SK-N-SH (cell line): ENCODE data around the gene ZNF462.

Source experiments
- EP300 ChIP-seq, 2 experiments: IDR thresholded peaks; 2 replicates each; pipeline versions ENCODE4 v1.4.0 to v1.6.1; 2012; ENCODE audit warnings: borderline replicate concordance in 1 of 2, low read depth in 1 of 2, low read length in 1 of 2
- FOXM1 ChIP-seq: IDR thresholded peaks from 2 replicates; pipeline ENCODE4 v1.4.0; 2012; ENCODE audit warnings: low read depth, mild to moderate bottlenecking
- POLR2AphosphoS5 ChIP-seq: IDR thresholded peaks from 2 replicates; pipeline ENCODE4 v1.6.1; 2012; ENCODE audit warnings: low read depth, low read length
- SMC3 ChIP-seq: IDR thresholded peaks from 2 replicates; pipeline ENCODE4 v1.6.1; 2012; ENCODE audit warnings: low read depth, low read length, improper control_type of control experiment
- TEAD4 ChIP-seq: IDR thresholded peaks from 2 replicates; pipeline ENCODE4 v1.4.0; 2012; ENCODE audit warnings: mild to moderate bottlenecking, borderline replicate concordance; ENCODE audit not compliant: insufficient read depth
- YY1 ChIP-seq: IDR thresholded peaks from 2 replicates; pipeline ENCODE4 v1.4.0; 2012; ENCODE audit warnings: low read depth, mild to moderate bottlenecking
- TF ChIP-seq, protein P1 (sequence below): IDR thresholded peaks from 2 replicates; pipeline ENCODE4 v1.4.0; 2012; ENCODE audit warnings: low read depth
- TF ChIP-seq, protein P2 (sequence below): fragments of 150-350 bp; IDR thresholded peaks from 2 replicates; pipeline ENCODE4 v1.6.1; 2017; ENCODE audit warnings: antibody characterized with exemption, low read length, low read depth, borderline replicate concordance
- TF ChIP-seq, protein P3 (sequence below): fragments of 200-600 bp; sonication (generic); IDR thresholded peaks from 2 replicates; pipeline ENCODE4 v1.6.1; 2017; ENCODE audit warnings: antibody characterized with exemption, mild to moderate bottlenecking, moderate library complexity
- TF ChIP-seq, protein P4 (sequence below): IDR thresholded peaks from 2 replicates; pipeline ENCODE4 v1.6.1; 2012; ENCODE audit warnings: mild to moderate bottlenecking, low read depth, low read length, moderate library complexity

DNA sequence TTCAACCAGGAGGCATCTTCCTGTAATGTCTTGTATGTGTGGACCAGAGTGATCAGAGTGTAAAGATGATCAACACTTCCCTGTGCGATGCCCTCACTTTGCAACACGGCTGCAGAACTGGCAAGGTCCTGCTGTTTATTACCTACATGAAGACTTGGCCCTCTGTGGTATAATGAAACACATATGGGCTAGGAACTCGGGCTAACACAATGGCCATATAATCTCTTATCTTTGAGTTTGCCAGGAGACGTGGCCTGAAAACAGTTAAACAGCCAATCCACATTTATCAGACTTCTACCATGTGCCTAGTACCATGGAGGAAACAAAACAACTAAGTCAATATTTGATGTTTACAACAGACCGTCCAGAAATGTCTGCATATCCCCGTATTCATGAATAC, 145.5 kb downstream of the ZNF462 start:
- no peak for TF ChIP-seq EP300 (IDR thresholded peaks at IDR 0.05; ENCODE audit: borderline replicate concordance in 1 of 2, low read depth in 1 of 2, low read length in 1 of 2)
- TF ChIP-seq, protein P1, sequence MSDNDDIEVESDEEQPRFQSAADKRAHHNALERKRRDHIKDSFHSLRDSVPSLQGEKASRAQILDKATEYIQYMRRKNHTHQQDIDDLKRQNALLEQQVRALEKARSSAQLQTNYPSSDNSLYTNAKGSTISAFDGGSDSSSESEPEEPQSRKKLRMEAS: no peak
- no peak for TF ChIP-seq POLR2AphosphoS5
- TF ChIP-seq, protein P2, sequence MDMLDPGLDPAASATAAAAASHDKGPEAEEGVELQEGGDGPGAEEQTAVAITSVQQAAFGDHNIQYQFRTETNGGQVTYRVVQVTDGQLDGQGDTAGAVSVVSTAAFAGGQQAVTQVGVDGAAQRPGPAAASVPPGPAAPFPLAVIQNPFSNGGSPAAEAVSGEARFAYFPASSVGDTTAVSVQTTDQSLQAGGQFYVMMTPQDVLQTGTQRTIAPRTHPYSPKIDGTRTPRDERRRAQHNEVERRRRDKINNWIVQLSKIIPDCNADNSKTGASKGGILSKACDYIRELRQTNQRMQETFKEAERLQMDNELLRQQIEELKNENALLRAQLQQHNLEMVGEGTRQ: no peak
- TF ChIP-seq, protein P3, sequence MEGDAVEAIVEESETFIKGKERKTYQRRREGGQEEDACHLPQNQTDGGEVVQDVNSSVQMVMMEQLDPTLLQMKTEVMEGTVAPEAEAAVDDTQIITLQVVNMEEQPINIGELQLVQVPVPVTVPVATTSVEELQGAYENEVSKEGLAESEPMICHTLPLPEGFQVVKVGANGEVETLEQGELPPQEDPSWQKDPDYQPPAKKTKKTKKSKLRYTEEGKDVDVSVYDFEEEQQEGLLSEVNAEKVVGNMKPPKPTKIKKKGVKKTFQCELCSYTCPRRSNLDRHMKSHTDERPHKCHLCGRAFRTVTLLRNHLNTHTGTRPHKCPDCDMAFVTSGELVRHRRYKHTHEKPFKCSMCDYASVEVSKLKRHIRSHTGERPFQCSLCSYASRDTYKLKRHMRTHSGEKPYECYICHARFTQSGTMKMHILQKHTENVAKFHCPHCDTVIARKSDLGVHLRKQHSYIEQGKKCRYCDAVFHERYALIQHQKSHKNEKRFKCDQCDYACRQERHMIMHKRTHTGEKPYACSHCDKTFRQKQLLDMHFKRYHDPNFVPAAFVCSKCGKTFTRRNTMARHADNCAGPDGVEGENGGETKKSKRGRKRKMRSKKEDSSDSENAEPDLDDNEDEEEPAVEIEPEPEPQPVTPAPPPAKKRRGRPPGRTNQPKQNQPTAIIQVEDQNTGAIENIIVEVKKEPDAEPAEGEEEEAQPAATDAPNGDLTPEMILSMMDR: no peak
- no peak for TF ChIP-seq TEAD4
- no peak for TF ChIP-seq YY1
- no peak for TF ChIP-seq FOXM1
- TF ChIP-seq, protein P4, sequence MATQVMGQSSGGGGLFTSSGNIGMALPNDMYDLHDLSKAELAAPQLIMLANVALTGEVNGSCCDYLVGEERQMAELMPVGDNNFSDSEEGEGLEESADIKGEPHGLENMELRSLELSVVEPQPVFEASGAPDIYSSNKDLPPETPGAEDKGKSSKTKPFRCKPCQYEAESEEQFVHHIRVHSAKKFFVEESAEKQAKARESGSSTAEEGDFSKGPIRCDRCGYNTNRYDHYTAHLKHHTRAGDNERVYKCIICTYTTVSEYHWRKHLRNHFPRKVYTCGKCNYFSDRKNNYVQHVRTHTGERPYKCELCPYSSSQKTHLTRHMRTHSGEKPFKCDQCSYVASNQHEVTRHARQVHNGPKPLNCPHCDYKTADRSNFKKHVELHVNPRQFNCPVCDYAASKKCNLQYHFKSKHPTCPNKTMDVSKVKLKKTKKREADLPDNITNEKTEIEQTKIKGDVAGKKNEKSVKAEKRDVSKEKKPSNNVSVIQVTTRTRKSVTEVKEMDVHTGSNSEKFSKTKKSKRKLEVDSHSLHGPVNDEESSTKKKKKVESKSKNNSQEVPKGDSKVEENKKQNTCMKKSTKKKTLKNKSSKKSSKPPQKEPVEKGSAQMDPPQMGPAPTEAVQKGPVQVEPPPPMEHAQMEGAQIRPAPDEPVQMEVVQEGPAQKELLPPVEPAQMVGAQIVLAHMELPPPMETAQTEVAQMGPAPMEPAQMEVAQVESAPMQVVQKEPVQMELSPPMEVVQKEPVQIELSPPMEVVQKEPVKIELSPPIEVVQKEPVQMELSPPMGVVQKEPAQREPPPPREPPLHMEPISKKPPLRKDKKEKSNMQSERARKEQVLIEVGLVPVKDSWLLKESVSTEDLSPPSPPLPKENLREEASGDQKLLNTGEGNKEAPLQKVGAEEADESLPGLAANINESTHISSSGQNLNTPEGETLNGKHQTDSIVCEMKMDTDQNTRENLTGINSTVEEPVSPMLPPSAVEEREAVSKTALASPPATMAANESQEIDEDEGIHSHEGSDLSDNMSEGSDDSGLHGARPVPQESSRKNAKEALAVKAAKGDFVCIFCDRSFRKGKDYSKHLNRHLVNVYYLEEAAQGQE: no peak
- TF ChIP-seq SMC3: no peak
